Activated CD4-positive, alpha-beta T cell treated with anti-CD3 and anti-CD28 coated beads for 36 hours (primary cell): ENCODE measurements around the gene NOTUM. TPM values are rescaled to one million over a fixed set of nuclear protein-coding genes. Genes with fewer than 3 reads are reported as not detected.
A peak's percentile ranks its signal among the peaks of the same experiment; 100 is the strongest.

Experiments
- ATAC-seq: fragments of 200-7000 bp; cut with Tn5 transposase; one replicate; pipeline ENCODE4 v1.10.0; 2021; ENCODE audit warnings: mild to moderate bottlenecking, moderate library complexity
- CTCF ChIA-PET: fragments of 350-600 bp; sonication (Branson Sonifier 250); formaldehyde crosslinking; loops from one replicate; lab custom pipeline; 2021; ENCODE audit warnings: antibody characterized with exemption; lab: Charles Lee
- POLR2A ChIA-PET: fragments of 350-600 bp; sonication (Branson Sonifier 250); formaldehyde crosslinking; loops from one replicate; lab custom pipeline; 2021; ENCODE audit warnings: antibody characterized with exemption, inconsistent platforms; lab: Charles Lee
- DNase-seq: peaks from one replicate; pipeline ENCODE4 v3.0.0-alpha.2; 2020
- H3K27ac Mint-ChIP-seq: one replicate; pipeline ENCODE4 v1.8.0; 2021; ENCODE audit warnings: mixed read lengths
- H3K27me3 Mint-ChIP-seq: one replicate; pipeline ENCODE4 v1.8.0; 2021; ENCODE audit warnings: mixed read lengths
- H3K36me3 Mint-ChIP-seq: one replicate; pipeline ENCODE4 v1.8.0; 2021; ENCODE audit warnings: low read depth, mixed read lengths
- H3K4me1 Mint-ChIP-seq: one replicate; pipeline ENCODE4 v1.8.0; 2021; ENCODE audit warnings: mixed read lengths
- H3K4me3 Mint-ChIP-seq: one replicate; pipeline ENCODE4 v1.8.0; 2021; ENCODE audit warnings: mild to moderate bottlenecking, moderate library complexity, mixed read lengths
- H3K9me3 Mint-ChIP-seq: one replicate; pipeline ENCODE4 v1.8.0; 2021; ENCODE audit warnings: low read depth, mixed read lengths
- intact Hi-C, 2 experiments: fragments of 100-400 bp; cut with DNase I in 1 of 2; cut with micrococcal nuclease in 1 of 2; formaldehyde crosslinking; loops; one replicate each; pipeline versions ENCODE4 v1.14.2 to v1.15.1; 2022 to 2024; cut with DNase I, micrococcal nuclease
- total RNA-seq, 2 experiments: library from RNA; stranded (reverse); gene quantifications; one replicate each; pipeline ENCODE4 v1.2.3, GENCODE V29; 2021

NOTUM gene
- total RNA-seq, 2 experiments from 2014 or later, result 0.87 to 0.97 TPM

GRCh38 chr17:81929253-81930141, 31.5 kb downstream of the NOTUM start:
- intact Hi-C loops, result loop anchor here (5.0 to 10.0 kb wide), 2 partner anchors 37 to 365 kb away; partner anchors contain the start of genes ALYREF (in 1 of the 2) and ANAPC11 (in 1 of the 2)
- Mint-ChIP-seq H3K27ac (no peak overlapping the region), H3K9me3 (no peaks in the 10 kb centered on the region), H3K27me3 (peaks cover 2% of the 10 kb centered on the region), H3K4me3 (peak overlapping the region; percentile 70), H3K4me1 (peaks cover 24% of the 10 kb centered on the region), H3K36me3 (peaks cover 12% of the 10 kb centered on the region)
- DNase-seq, result no peak
- ATAC-seq, result no peak
- ChIA-PET POLR2A (no interaction called here), CTCF (interaction anchor here (1.0 to 1.2 kb wide), 2 partner anchors 30 to 38 kb away, joined by 3 read pairs; no protein-coding TSS in a partner anchor)

- ATAC-seq, result no peak
- H3K27me3 Mint-ChIP-seq, result peaks cover 2% of the 10 kb centered on the region
- intact Hi-C loops, result loop anchor here (1.0 to 10.0 kb wide), 4 partner anchors 9 to 366 kb away; partner anchors contain the start of genes ALYREF (in 1 of the 2), ANAPC11 (in 1 of the 2) and PYCR1 (in 1 of the 2)
- H3K27ac Mint-ChIP-seq, result no peak overlapping the region
- POLR2A ChIA-PET, result no interaction called here
- no peak for DNase-seq
- H3K4me3 Mint-ChIP-seq, result peak overlapping the region; percentile 70
- peaks cover 28% of the 10 kb centered on the region for H3K4me1 Mint-ChIP-seq
- no peaks in the 10 kb centered on the region for H3K9me3 Mint-ChIP-seq
- H3K36me3 Mint-ChIP-seq, result peaks cover 8% of the 10 kb centered on the region
- CTCF ChIA-PET, result interaction anchor here (0.6 to 1.0 kb wide), 3 partner anchors 11 to 207 kb away, joined by 3 read pairs; no protein-coding TSS in a partner anchor
Observed at GRCh38 chr17:81928544-81929252, 32.3 kb downstream of the NOTUM start.

GRCh38 chr17:81927653-81928543, 33.1 kb downstream of the NOTUM start, which contains the start of gene MAFG:
MAFG (minus strand) TSS chr17:81927735; CDS start chr17:81923185, 4,550 bp downstream.
- Mint-ChIP-seq H3K27ac (peak within 1 kb of the TSS; percentile 85), H3K9me3 (no peaks in the 10 kb centered on the region), H3K36me3 (peaks cover 3% of the 10 kb centered on the region), H3K27me3 (peaks cover 2% of the 10 kb centered on the region), H3K4me1 (peaks cover 32% of the 10 kb centered on the region), H3K4me3 (peak within 1 kb of the TSS; percentile 85)
- ATAC-seq, result peak; percentile 62
- ChIA-PET CTCF (interaction anchor here (0.6 to 1.1 kb wide), 4 partner anchors 12 to 208 kb away, joined by 3 read pairs; no protein-coding TSS in a partner anchor), POLR2A (interaction anchor here (0.5 to 1.6 kb wide), 2 partner anchors 8 to 37 kb away, joined by 3 to 4 read pairs; no protein-coding TSS in a partner anchor)
- intact Hi-C loops, result loop anchor here (1.0 to 10.0 kb wide), 13 partner anchors 9 to 367 kb away; partner anchors contain the start of genes PCYT2 (in 2 of the 2), ALYREF (in 1 of the 2), ANAPC11 (in 1 of the 2) and ASPSCR1 (in 1 of the 2)
- peak; percentile 94 for DNase-seq

GRCh38 chr17:81927152-81927652, 33.8 kb downstream of the NOTUM start:
- H3K4me1 Mint-ChIP-seq, result peaks cover 32% of the 10 kb centered on the region
- ChIA-PET POLR2A (interaction anchor here (0.5 to 1.6 kb wide), 3 partner anchors 9 to 54 kb away, joined by 3 to 4 read pairs (median 3); no protein-coding TSS in a partner anchor), CTCF (interaction anchor here (1.0 to 1.4 kb wide), 3 partner anchors 28 to 103 kb away, joined by 3 read pairs; no protein-coding TSS in a partner anchor)
- DNase-seq (no peak), ATAC-seq (peak; percentile 4)
- H3K9me3 Mint-ChIP-seq, result no peaks in the 10 kb centered on the region
- peaks cover 2% of the 10 kb centered on the region for H3K27me3 Mint-ChIP-seq
- intact Hi-C loops, result loop anchor here (1.0 to 10.0 kb wide), 11 partner anchors 9 to 368 kb away; partner anchors contain the start of genes PCYT2 (in 2 of the 2), ALYREF (in 1 of the 2), ANAPC11 (in 1 of the 2) and ASPSCR1 (in 1 of the 2)
- peak overlapping the region; percentile 85 for H3K4me3 Mint-ChIP-seq
- H3K27ac Mint-ChIP-seq, result no peak overlapping the region
- H3K36me3 Mint-ChIP-seq, result peaks cover 7% of the 10 kb centered on the region

DNA sequence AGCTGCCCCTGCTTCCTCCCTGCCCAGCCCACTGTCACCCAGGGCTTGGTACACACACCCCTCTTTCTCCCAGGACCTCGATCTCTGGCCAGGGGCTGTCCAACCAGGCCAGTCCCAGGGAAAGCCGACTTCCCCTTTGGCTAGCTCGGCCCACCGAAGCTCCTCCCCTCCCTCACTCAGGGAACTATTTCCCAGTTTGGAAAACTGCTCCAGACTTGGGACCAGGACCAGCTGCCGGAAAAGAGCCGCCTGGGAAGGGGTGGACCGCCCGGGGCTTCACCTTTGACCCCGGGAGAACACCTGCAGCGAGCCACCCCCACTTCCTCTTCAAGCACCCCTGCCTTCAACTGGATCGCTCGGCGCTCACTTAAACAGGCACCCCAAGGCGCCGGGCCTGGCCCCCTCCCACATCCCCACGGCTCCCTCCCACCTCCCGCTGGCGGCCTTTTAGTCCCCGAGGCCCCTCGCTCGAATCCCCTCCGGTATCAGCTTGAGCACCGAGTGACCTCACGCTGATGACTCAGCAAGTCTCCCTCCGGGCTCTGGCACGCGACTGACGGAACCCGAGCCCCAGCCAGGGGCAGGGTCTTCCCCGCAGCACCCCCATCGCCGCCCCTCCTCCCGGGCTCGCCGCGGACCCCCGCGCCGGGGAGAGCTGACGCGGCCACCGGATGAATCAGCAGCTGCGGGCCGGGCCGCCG, 34.4 kb downstream of the NOTUM start:
- Mint-ChIP-seq H3K4me1 (peaks cover 32% of the 10 kb centered on the region), H3K36me3 (peaks cover 8% of the 10 kb centered on the region), H3K9me3 (no peaks in the 10 kb centered on the region), H3K27me3 (peaks cover 2% of the 10 kb centered on the region), H3K4me3 (peak overlapping the region; percentile 85), H3K27ac (peak overlapping the region; percentile 85)
- CTCF ChIA-PET, result interaction anchor here (0.6 to 1.4 kb wide), 3 partner anchors 12 to 93 kb away, joined by 3 to 4 read pairs (median 3); no protein-coding TSS in a partner anchor
- intact Hi-C loops, result loop anchor here (1.0 to 10.0 kb wide), 12 partner anchors 8 to 368 kb away; partner anchors contain the start of genes PCYT2 (in 2 of the 2), ALYREF (in 1 of the 2), ANAPC11 (in 1 of the 2) and ARHGDIA (in 1 of the 2)
- POLR2A ChIA-PET, result interaction anchor here (1.0 to 1.6 kb wide), 2 partner anchors 9 to 53 kb away, joined by 3 to 4 read pairs; no protein-coding TSS in a partner anchor
- DNase-seq (peak; percentile 81), ATAC-seq (peak; percentile 42)

DNA sequence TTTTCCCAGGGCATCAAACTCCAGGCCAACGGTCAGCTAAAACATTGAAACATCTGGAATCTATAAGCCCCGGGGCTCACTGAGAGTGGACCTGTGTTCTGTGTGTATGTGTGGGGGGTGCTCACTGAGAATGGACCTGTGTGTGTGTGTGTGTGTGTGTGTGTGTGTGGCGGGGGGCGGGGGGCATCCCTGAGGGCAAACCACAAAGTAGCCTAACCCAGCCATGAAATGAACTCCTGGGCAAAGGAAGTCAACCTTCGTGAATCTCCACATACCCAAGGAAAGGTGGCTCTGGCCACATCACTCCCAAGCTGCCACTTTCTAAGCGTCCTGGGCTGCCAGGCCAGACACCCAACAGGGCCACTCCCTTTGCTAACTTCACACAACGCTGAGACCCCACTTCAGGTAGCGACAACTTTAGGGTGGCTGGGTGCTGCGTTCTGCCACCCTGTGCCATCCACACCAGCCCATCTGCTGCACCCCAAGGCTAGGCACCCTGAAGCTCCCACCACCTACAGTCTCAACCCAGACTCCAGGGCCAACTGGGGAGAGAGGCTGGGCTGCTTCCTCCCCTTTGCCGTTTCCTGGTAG, 35.0 kb downstream of the NOTUM start:
- DNase-seq (no peak), ATAC-seq (peak; percentile 22)
- H3K4me1 Mint-ChIP-seq, result peaks cover 30% of the 10 kb centered on the region
- H3K9me3 Mint-ChIP-seq, result no peaks in the 10 kb centered on the region
- intact Hi-C loops, result loop anchor here (1.0 to 10.0 kb wide), 6 partner anchors 15 to 369 kb away; partner anchors contain the start of genes ALYREF (in 1 of the 2), ANAPC11 (in 1 of the 2), ARHGDIA (in 1 of the 2) and ASPSCR1 (in 1 of the 2)
- peaks cover 11% of the 10 kb centered on the region for H3K36me3 Mint-ChIP-seq
- peaks cover 2% of the 10 kb centered on the region for H3K27me3 Mint-ChIP-seq
- peak overlapping the region; percentile 85 for H3K4me3 Mint-ChIP-seq
- peak overlapping the region; percentile 85 for H3K27ac Mint-ChIP-seq
- ChIA-PET POLR2A (no interaction called here), CTCF (interaction anchor here (0.6 to 1.4 kb wide), 4 partner anchors 12 to 105 kb away, joined by 3 to 4 read pairs (median 3); no protein-coding TSS in a partner anchor)

GRCh38 chr17:81924557-81925532, 36.1 kb downstream of the NOTUM start:
- H3K4me1 Mint-ChIP-seq, result peaks cover 27% of the 10 kb centered on the region
- peaks cover 2% of the 10 kb centered on the region for H3K27me3 Mint-ChIP-seq
- POLR2A ChIA-PET, result no interaction called here
- H3K9me3 Mint-ChIP-seq, result no peaks in the 10 kb centered on the region
- peak overlapping the region; percentile 85 for H3K4me3 Mint-ChIP-seq
- no peak for ATAC-seq
- peak overlapping the region; percentile 67 for H3K27ac Mint-ChIP-seq
- CTCF ChIA-PET, result interaction anchor here (0.6 to 2.1 kb wide), 4 partner anchors 12 to 192 kb away, joined by 3 to 8 read pairs (median 3); partner anchors contain the start of gene NOTUM
- H3K36me3 Mint-ChIP-seq, result peaks cover 9% of the 10 kb centered on the region
- peak; percentile 54 for DNase-seq
- intact Hi-C loops, result loop anchor here (5.0 to 10.0 kb wide), 2 partner anchors 33 to 370 kb away; partner anchors contain the start of genes ALYREF (in 1 of the 2) and ANAPC11 (in 1 of the 2)
